Heart right ventricle (tissue), 16 donors: Measurements from ENCODE around the gene DNAJB4. TPM values are rescaled to one million over a fixed set of nuclear protein-coding genes. Genes with fewer than 3 reads are reported as not detected.

ENCODE experiments used
- ATAC-seq, 8 donors: fragments of 200-7000 bp; cut with Tn5 transposase; one replicate each; pipeline ENCODE4 v1.9.1; 2020; ENCODE audit warnings: mild to moderate bottlenecking in 8 of 8, moderate library complexity in 8 of 8, moderate number of reproducible peaks in 1 of 8
- DNase-seq, 2 donors: peaks; one replicate each; pipeline ENCODE4 v3.0.0-alpha.2; 2020
- H3K27ac ChIP-seq, 10 donors: fragments of 200-600 bp; sonication (generic) in 2 of 10; one replicate each; pipeline versions ENCODE4 v1.5.0 to v1.8.0; 2020 to 2022; ENCODE audit warnings: mild to moderate bottlenecking in 3 of 10
- H3K27me3 ChIP-seq, 7 donors: fragments of 200-600 bp; one replicate each; pipeline ENCODE4 v1.8.0; 2021 to 2022; ENCODE audit warnings: mild to moderate bottlenecking in 2 of 7
- H3K36me3 ChIP-seq, 9 donors: fragments of 200-600 bp; sonication (generic) in 1 of 9; one replicate each; pipeline versions ENCODE4 v1.5.0 to v1.8.0; 2020 to 2022; ENCODE audit warnings: mild to moderate bottlenecking in 2 of 9
- H3K4me1 ChIP-seq, 9 donors: fragments of 200-600 bp; sonication (generic) in 1 of 9; one replicate each; pipeline versions ENCODE4 v1.5.0 to v1.8.0; 2020 to 2022; ENCODE audit warnings: mild to moderate bottlenecking in 4 of 9
- H3K4me3 ChIP-seq, 10 donors: fragments of 200-600 bp; sonication (generic) in 2 of 10; one replicate each; pipeline versions ENCODE4 v1.5.0 to v1.8.0; 2020 to 2022; ENCODE audit warnings: mild to moderate bottlenecking in 7 of 10, moderate library complexity in 2 of 10
- H3K9me3 ChIP-seq, 11 donors: fragments of 200-600 bp in 10 of 11; sonication (generic) in 2 of 11; one replicate each; pipeline versions ENCODE4 v1.5.0 to v1.8.0; 2013 to 2022; ENCODE audit warnings: mild to moderate bottlenecking in 2 of 11, control low read depth in 1 of 11, moderate library complexity in 1 of 11
- WGBS, 2 donors: extraction: QIAGEN DNeasy Blood & Tissue Kit; methylation state at CpG; one replicate each; pipeline ENCODE4 v1.1.7; 2013; ENCODE audit warnings: inconsistent platforms in 1 of 2; 5-methylcytosine and 5-hydroxymethylcytosine counted together
- intact Hi-C, 10 donors: fragments of 100-400 bp; cut with DNase I; formaldehyde crosslinking; loops; one replicate each; pipeline versions ENCODE4 v1.11.1 to v1.14.2; 2022
- polyA plus RNA-seq, 2 donors: library from polyadenylated mRNA; stranded (reverse); fragments of 200-250 nt; gene quantifications; one replicate each; pipeline ENCODE4 v1.2.3, GENCODE V29; 2013
- total RNA-seq, 10 donors: library from RNA; stranded (reverse); fragmentation: NEBNext Ultra II Directional in 3 of 10; extraction: Animal tissue kit (Norgen Biotek cat#: 25700) in 3 of 10; gene quantifications; one replicate each; pipeline versions ENCODE4 v1.2.1 to v1.2.4, GENCODE V29; 2021 to 2023
- TF ChIP-seq, protein P1 (sequence below), 9 donors: fragments of 200-600 bp; sonication (generic) in 2 of 9; IDR thresholded peaks; one replicate each; pipeline versions ENCODE4 v1.5.0 to v1.8.0; 2021 to 2022; ENCODE audit warnings: antibody characterized with exemption in 9 of 9, mild to moderate bottlenecking in 5 of 9, moderate library complexity in 1 of 9
- donor health status: Arrhythmogenic right ventricular cardiomyopathy.
- donor health status: ischemic (EF 13 %, LVEDD 7.1; RV severe dilation, severe dysfunction).
- donor health status: healthy with polysubstance abuse.
- donor health status: DM: no; HTN: yes; CAD: no.
- donor health status: DM: no; HTN: no; CAD: no.
- donor health status: ischemic (EF 25% LVEDD 6.9; RV normal size, moderate dysfunction).
- donor health status: ischemic (EF 25% LVEDD 5.7; RV mildly dilated, moderate dysfunction).
- donor health status: healthy.
- donor health status: DM: yes; HTN: yes; CAD: no.
- donor health status: Ischemic cardiomyopathy.
- donor health status: ischemic (EF 35%, LVEDD 5.7; RV mildly dilated, moderate dysfunction).
- donor health status: nonischemic (EF 11% LVEDD 7.7; RV severe dilation, severe dysfunction).
- donor health status: DM: yes; HTN: yes; CAD: no.
- donor health status: PGD.
- donor health status: ischemic (EF 29% LVEDD 5.4; RV normal size, mild dysfunction).
- donor health status: nonischemic (EF 23%, LVEDD 6.1; RV moderate dilation, normal function).

The DNAJB4 gene
- total and polyA plus RNA-seq, 12 donors: 38.5 to 178 (median 120) TPM

DNA sequence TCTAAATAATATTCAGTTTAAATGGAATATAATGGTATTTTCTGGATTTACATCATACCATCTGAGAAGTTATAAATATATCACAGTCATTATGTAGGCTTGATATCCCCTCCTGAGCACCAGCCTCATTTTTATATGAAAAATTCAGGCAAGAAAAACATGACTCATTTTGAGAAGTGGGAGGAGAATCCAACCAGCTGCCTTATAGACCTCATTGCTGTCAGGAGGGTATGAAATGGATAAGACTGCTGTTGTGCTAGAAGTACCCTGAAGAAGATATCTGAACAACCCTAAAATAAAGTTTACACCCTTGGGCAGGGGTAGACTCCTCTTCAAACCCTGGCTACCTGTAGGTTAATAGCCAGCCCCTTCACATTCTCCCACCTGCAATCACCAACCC is 49.8 kb downstream of the DNAJB4 start:
- peak overlapping the region in 1 of 10 donors; percentile 63 for H3K27ac ChIP-seq
- intact Hi-C loops: loop anchor here in 1 of 10 donors (5.0 kb wide), 1 partner anchor 48 kb away; no protein-coding TSS in a partner anchor
- TF ChIP-seq, protein P1, sequence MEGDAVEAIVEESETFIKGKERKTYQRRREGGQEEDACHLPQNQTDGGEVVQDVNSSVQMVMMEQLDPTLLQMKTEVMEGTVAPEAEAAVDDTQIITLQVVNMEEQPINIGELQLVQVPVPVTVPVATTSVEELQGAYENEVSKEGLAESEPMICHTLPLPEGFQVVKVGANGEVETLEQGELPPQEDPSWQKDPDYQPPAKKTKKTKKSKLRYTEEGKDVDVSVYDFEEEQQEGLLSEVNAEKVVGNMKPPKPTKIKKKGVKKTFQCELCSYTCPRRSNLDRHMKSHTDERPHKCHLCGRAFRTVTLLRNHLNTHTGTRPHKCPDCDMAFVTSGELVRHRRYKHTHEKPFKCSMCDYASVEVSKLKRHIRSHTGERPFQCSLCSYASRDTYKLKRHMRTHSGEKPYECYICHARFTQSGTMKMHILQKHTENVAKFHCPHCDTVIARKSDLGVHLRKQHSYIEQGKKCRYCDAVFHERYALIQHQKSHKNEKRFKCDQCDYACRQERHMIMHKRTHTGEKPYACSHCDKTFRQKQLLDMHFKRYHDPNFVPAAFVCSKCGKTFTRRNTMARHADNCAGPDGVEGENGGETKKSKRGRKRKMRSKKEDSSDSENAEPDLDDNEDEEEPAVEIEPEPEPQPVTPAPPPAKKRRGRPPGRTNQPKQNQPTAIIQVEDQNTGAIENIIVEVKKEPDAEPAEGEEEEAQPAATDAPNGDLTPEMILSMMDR (IDR thresholded peaks at IDR 0.05): no peak
- no peaks in the 10 kb centered on the region for H3K36me3 ChIP-seq
- no peaks in the 10 kb centered on the region for H3K27me3 ChIP-seq
- no peaks in the 10 kb centered on the region for H3K9me3 ChIP-seq
- DNase-seq (no peak), ATAC-seq (no peak)
- H3K4me1 ChIP-seq: peaks cover 2 to 41% (median 18%) of the 10 kb centered on the region in 9 donors
- H3K4me3 ChIP-seq: no peak overlapping the region

- no peaks in the 10 kb centered on the region for H3K27me3 ChIP-seq
- DNase-seq (no peak), ATAC-seq (no peak)
- H3K27ac ChIP-seq: peak overlapping the region in 4 of 10 donors; percentile 42 to 66 (median 57)
- H3K4me3 ChIP-seq: no peak overlapping the region
- H3K9me3 ChIP-seq: no peaks in the 10 kb centered on the region
- WGBS, 2 donors: 47 to 98% methylated on average over 2 of the region's 2 CpGs
- no peaks in the 10 kb centered on the region for H3K36me3 ChIP-seq
- H3K4me1 ChIP-seq: peaks cover 2 to 40% (median 18%) of the 10 kb centered on the region in 9 donors
- TF ChIP-seq, protein P1 (IDR thresholded peaks at IDR 0.05): no peak
- intact Hi-C loops: loop anchor here in 1 of 10 donors (5.0 kb wide), 1 partner anchor 47 kb away; no protein-coding TSS in a partner anchor
Measured at GRCh38 chr1:78054972-78055371, 50.2 kb downstream of the DNAJB4 start.

GRCh38 chr1:78055565-78056132 is 50.9 kb downstream of the DNAJB4 start:
- peak in 7 of 8 donors; percentile 21 to 54 (median 32) for ATAC-seq

GRCh38 chr1:78058670-78059069 is 53.9 kb downstream of the DNAJB4 start:
- WGBS, 2 donors: 70 to 73% methylated on average over 4 of the region's 4 CpGs

More at GRCh38 chr1:78055565-78056132, 50.9 kb downstream of the DNAJB4 start:
- WGBS, 2 donors: 12 to 22% methylated on average over 3 of the region's 3 CpGs
- H3K27me3 ChIP-seq: no peaks in the 10 kb centered on the region
- no peaks in the 10 kb centered on the region for H3K9me3 ChIP-seq
- TF ChIP-seq, protein P1 (IDR thresholded peaks at IDR 0.05): no peak
- intact Hi-C loops: no loop called here
- DNase-seq: no peak
- H3K4me1 ChIP-seq: peaks cover 2 to 40% (median 18%) of the 10 kb centered on the region in 9 donors
- H3K36me3 ChIP-seq: no peaks in the 10 kb centered on the region
- peak overlapping the region in 3 of 10 donors; percentile 6 to 14 (median 8) for H3K4me3 ChIP-seq
- H3K27ac ChIP-seq: peak overlapping the region in 6 of 10 donors; percentile 1 to 66 (median 48)

More at GRCh38 chr1:78058670-78059069, 53.9 kb downstream of the DNAJB4 start:
- TF ChIP-seq, protein P1 (IDR thresholded peaks at IDR 0.05): no peak
- Histone ChIP-seq H3K4me3 (no peak overlapping the region), H3K27ac (no peak overlapping the region), H3K9me3 (no peaks in the 10 kb centered on the region), H3K36me3 (no peaks in the 10 kb centered on the region), H3K4me1 (peaks cover 2 to 44% (median 17%) of the 10 kb centered on the region in 9 donors), H3K27me3 (no peaks in the 10 kb centered on the region)
- ATAC-seq: no peak
- no peak for DNase-seq
- intact Hi-C loops: no loop called here
